ENCODE results near the gene HBZ.

HBZ gene

DNA sequence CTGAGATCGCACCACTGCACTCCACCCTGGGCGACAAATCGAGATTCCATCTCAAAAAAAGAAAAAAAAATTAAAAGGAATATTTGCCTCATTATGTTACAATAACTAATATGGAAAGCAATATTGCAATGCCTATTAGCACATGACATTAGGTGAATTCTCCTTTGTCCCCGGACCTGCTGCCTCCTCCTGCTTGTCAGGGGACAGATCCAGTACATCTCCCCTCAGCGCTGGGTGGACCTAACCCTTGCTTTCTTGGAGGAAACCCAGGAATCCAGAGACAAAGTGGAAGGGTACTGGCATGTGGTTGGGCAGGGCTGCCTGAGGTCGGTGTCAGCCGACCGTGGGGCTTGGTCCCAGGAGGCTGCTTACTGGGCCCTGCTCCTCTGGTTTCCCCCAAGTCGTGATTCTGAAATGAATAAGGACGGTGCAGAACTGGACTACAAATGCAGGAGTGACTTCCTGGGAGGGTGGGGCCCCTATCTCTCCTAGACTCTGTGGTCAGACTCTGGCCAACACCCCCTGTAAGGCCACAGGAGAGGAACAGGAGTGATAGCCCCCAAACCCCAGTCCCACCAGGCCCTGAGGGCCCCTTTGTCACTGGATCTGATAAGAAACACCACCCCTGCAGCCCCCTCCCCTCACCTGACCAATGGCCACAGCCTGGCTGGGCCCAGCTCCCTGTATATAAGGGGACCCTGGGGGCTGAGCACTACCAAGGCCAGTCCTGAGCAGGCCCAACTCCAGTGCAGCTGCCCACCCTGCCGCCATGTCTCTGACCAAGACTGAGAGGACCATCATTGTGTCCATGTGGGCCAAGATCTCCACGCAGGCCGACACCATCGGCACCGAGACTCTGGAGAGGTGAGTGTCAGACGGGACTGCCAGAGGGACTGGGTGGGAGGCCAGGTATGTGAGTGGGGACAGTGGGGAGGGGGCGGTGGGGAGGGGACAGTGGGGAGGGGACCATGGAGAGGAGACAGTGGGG, at the start of gene HBZ:
Gene HBZ (plus strand): TSS at position 504 of the 988 bp plus-strand sequence. CDS start 266 bp downstream, at position 770.
- ChIA-PET CTCF (no interaction called here), POLR2A (no interaction called here)
- no peak for DNase-seq (ENCODE audit: low read depth, low spot score)
- TF ChIP-seq, protein P1, sequence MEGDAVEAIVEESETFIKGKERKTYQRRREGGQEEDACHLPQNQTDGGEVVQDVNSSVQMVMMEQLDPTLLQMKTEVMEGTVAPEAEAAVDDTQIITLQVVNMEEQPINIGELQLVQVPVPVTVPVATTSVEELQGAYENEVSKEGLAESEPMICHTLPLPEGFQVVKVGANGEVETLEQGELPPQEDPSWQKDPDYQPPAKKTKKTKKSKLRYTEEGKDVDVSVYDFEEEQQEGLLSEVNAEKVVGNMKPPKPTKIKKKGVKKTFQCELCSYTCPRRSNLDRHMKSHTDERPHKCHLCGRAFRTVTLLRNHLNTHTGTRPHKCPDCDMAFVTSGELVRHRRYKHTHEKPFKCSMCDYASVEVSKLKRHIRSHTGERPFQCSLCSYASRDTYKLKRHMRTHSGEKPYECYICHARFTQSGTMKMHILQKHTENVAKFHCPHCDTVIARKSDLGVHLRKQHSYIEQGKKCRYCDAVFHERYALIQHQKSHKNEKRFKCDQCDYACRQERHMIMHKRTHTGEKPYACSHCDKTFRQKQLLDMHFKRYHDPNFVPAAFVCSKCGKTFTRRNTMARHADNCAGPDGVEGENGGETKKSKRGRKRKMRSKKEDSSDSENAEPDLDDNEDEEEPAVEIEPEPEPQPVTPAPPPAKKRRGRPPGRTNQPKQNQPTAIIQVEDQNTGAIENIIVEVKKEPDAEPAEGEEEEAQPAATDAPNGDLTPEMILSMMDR (IDR thresholded peaks at IDR 0.05; ENCODE audit: insufficient read depth, low read length, missing control alignments): no peak
- no peak within 1 kb of the TSS for H3K4me3 ChIP-seq (ENCODE audit: low read depth, low read length)

DNA sequence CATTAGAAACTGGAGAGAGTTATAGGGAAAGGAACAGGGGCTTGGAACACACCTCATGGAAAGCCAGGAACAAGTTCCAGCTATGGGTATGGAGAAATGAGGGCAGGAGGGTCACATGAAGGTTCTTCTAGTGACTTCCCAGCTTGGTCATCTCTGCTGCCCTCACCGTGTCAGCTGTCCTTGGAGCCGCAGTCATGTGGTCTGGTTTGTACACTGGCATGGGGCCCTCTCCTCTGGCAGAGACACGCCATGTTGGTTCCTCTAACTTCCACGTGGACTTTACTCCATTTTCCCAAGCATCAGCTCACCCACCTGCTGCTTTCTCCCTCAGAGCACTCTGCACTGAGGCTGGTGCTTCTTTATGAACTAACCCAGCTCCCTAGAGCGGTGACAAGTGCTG, 48.1 kb upstream of the HBZ start:
- DNase-seq (ENCODE audit: low read depth, low spot score): no peak
- CTCF ChIA-PET: interaction anchor here (1.0 to 8.9 kb wide), 10 partner anchors 15 to 257 kb away, joined by 3 to 126 read pairs (median 6); partner anchors contain the start of genes HBM and HBQ1
- TF ChIP-seq, protein P1 (IDR thresholded peaks at IDR 0.05; ENCODE audit: insufficient read depth, low read length, missing control alignments): no peak
- POLR2A ChIA-PET: no interaction called here
- no peak overlapping the region for H3K4me3 ChIP-seq (ENCODE audit: low read depth, low read length)

DNA sequence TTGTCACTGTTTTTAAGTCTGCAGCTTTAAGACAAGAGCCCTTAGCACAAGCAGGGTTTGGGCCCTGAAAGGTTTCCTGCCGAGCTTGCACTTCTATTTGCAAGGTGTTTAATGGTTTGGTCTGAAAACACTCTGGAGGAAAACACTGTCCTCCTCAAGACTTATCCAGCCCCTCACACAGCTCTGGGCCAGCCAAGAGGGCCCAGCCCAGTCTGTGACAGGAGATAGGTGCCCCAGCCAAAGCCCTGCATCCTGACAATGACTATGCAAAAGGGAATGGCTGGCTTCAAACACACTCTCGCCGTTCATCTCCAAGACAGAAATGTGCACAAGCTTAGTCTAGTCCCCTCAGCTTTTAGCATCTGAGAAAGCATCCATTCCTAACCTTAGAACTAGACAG, 47.5 kb upstream of the HBZ start:
- no peak for DNase-seq (ENCODE audit: low read depth, low spot score)
- no peak overlapping the region for H3K4me3 ChIP-seq (ENCODE audit: low read depth, low read length)
- TF ChIP-seq, protein P1 (IDR thresholded peaks at IDR 0.05; ENCODE audit: insufficient read depth, low read length, missing control alignments): no peak
- POLR2A ChIA-PET: no interaction called here
- CTCF ChIA-PET: interaction anchor here (1.0 to 8.9 kb wide), 9 partner anchors 14 to 257 kb away, joined by 3 to 126 read pairs (median 7); partner anchors contain the start of genes HBM and HBQ1

DNA sequence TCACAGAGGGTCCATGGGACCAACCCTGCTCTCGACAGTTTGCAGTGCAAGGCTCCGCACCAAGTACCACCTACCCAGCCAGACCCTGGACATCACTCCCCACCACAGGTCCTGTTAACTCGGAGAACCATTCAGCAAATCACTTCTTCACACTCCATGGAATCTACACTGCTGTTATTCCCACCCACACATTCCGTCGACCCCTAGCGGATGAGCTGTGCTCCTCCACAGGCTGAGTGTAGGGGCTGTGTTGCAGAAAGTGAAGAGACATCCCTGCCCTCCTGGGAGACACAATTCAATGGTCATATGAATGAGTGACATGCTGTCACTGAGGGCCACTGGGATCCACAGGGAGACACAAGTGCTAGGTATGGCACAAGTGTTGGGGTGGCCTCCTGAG, 46.9 kb upstream of the HBZ start:
- ChIA-PET POLR2A (no interaction called here), CTCF (interaction anchor here (1.9 to 8.9 kb wide), 10 partner anchors 14 to 256 kb away, joined by 7 to 126 read pairs (median 30); partner anchors contain the start of genes HBQ1 and LUC7L)
- no peak overlapping the region for H3K4me3 ChIP-seq (ENCODE audit: low read depth, low read length)
- TF ChIP-seq, protein P1 (IDR thresholded peaks at IDR 0.05; ENCODE audit: insufficient read depth, low read length, missing control alignments): no peak
- DNase-seq (ENCODE audit: low read depth, low spot score): no peak

DNA sequence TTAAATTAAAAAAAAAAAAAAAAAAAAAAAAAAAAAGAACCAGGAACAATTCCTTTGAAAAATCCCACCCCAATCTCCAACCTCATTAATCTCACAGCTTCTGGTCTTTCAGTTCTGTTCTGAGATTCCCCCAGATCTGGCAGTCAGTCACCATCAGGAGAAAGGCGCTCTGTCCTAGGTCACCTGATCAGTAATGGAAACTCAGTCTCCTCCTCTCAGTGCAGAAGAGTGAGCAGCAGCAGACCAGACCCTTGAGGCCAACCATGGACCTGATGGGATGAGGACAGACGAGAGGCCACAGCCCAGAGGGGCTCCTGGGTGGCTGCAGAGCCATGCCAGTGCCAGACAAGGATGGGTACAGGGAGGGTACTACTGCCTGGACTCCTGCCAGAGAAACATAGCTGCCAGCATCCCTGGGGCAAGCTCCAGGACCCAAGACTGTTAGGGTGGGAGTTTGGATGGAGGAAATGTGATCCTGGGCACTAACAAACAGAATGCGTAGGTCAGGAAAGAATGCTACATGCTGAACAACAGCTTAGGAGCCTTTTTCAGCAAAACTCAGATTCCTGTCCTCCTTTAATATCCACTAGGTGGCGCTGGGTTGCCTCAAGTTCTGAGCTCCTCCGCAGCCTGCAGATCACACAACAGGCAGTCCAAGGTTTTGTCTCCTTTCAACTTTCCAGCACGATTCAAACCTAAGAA, 45.7 kb upstream of the HBZ start:
- DNase-seq (ENCODE audit: low read depth, low spot score): peak; percentile 34
- ChIA-PET CTCF (interaction anchor here (0.6 to 8.9 kb wide), 46 partner anchors 12 to 263 kb away, joined by 3 to 126 read pairs (median 5); partner anchors contain the start of genes HBM, HBQ1, LUC7L and NPRL3), POLR2A (interaction anchor here (0.7 to 1.0 kb wide), 4 partner anchors 10 to 75 kb away, joined by 3 to 5 read pairs (median 3); no protein-coding TSS in a partner anchor)
- TF ChIP-seq, protein P1 (IDR thresholded peaks at IDR 0.05; ENCODE audit: insufficient read depth, low read length, missing control alignments): peak; percentile 81
- H3K4me3 ChIP-seq (ENCODE audit: low read depth, low read length): no peak overlapping the region

Data from AG04449 (cell line).